SK-N-SH (cell line): ENCODE results near the gene NLN. TPM values are rescaled to one million over a fixed set of nuclear protein-coding genes. Genes with fewer than 3 reads are reported as not detected.
A peak's percentile ranks its signal among the peaks of the same experiment; 100 is the strongest.

Experiments
- CTCF ChIA-PET: fragments of 300-600, 350-600 bp; formaldehyde crosslinking; extraction: SDS; loops from one replicate; lab custom pipeline; 2021; lab: Yijun Ruan, JAX
- POLR2A ChIA-PET: fragments of 350-600 bp; sonication (Branson Sonifier 250); formaldehyde crosslinking; extraction: SDS; loops from one replicate; lab custom pipeline; 2020; ENCODE audit warnings: antibody characterized with exemption, inconsistent platforms; lab: Yijun Ruan, JAX
- DNase-seq: peaks from one replicate; pipeline ENCODE4 v3.0.0; 2012
- H2AFZ ChIP-seq: fragments of 200-600 bp; sonication (generic); 2 replicates; pipeline ENCODE4 v1.8.1; 2016; ENCODE audit warnings: antibody characterized with exemption, mild to moderate bottlenecking, low read depth
- H3F3A ChIP-seq: fragments of 200-600 bp; sonication (generic); replicated peaks from 2 replicates; pipeline ENCODE3; 2016; ENCODE audit warnings: antibody characterized with exemption, mild to moderate bottlenecking; ENCODE audit not compliant: insufficient read depth
- H3K27ac ChIP-seq, 2 experiments: fragments of 200-500 bp in 1 of 2; fragments of 200-600 bp in 1 of 2; sonication (Bioruptor generic) in 1 of 2; sonication (generic), shearing (Covaris generic) in 1 of 2; 2 replicates each; pipeline versions ENCODE4 v1.5.1 to v1.6.1; 2014 to 2016; ENCODE audit warnings: low read depth in 2 of 2, inconsistent platforms in 1 of 2, low read length in 1 of 2, mild to moderate bottlenecking in 1 of 2, mixed read lengths in 1 of 2
- H3K27me3 ChIP-seq: fragments of 200-600 bp; sonication (generic), shearing (Covaris generic); 2 replicates; pipeline ENCODE4 v1.6.1; 2016; ENCODE audit warnings: mixed run types; ENCODE audit not compliant: insufficient read depth
- H3K36me3 ChIP-seq, 2 experiments: fragments of 200-500 bp in 1 of 2; fragments of 200-600 bp in 1 of 2; sonication (Bioruptor generic) in 1 of 2; sonication (generic) in 1 of 2; replicated peaks in 1 of 2; 2 replicates each; pipeline versions ENCODE3 to v1.5.1; 2014 to 2016; ENCODE audit warnings: low read length in 1 of 2, mild to moderate bottlenecking in 1 of 2; ENCODE audit not compliant: insufficient read depth in 2 of 2, control insufficient read depth in 1 of 2
- H3K4me1 ChIP-seq, 2 experiments: fragments of 200-500 bp in 1 of 2; fragments of 200-600 bp in 1 of 2; sonication (Bioruptor generic) in 1 of 2; sonication (generic), shearing (Covaris generic) in 1 of 2; 2 replicates each; pipeline versions ENCODE4 v1.5.1 to v1.6.1; 2014 to 2016; ENCODE audit warnings: low read depth in 1 of 2, low read length in 1 of 2, mixed run types in 1 of 2; ENCODE audit not compliant: insufficient read depth in 2 of 2, control insufficient read depth in 1 of 2
- H3K4me2 ChIP-seq: fragments of 200-600 bp; sonication (generic), shearing (Covaris generic); 2 replicates; pipeline ENCODE4 v1.6.1; 2017; ENCODE audit warnings: mixed run types
- H3K4me3 ChIP-seq, 2 experiments: fragments of 200-500 bp in 1 of 2; fragments of 200-600 bp in 1 of 2; sonication (Bioruptor generic) in 1 of 2; sonication (generic), shearing (Covaris generic) in 1 of 2; 2 replicates each; pipeline versions ENCODE4 v1.5.1 to v1.8.1; 2014 to 2016; ENCODE audit warnings: low read depth in 2 of 2, inconsistent platforms in 1 of 2, low read length in 1 of 2, mild to moderate bottlenecking in 1 of 2, mixed read lengths in 1 of 2, moderate library complexity in 1 of 2
- H3K79me2 ChIP-seq: fragments of 200-600 bp; sonication (generic); 2 replicates; pipeline ENCODE4 v1.8.1; 2017; ENCODE audit warnings: mild to moderate bottlenecking; ENCODE audit not compliant: insufficient read depth
- H3K9ac ChIP-seq: fragments of 200-600 bp; sonication (generic); 2 replicates; pipeline ENCODE4 v1.6.1; 2017; ENCODE audit warnings: mixed run types
- H3K9me2 ChIP-seq: fragments of 200-600 bp; sonication (generic); 2 replicates; pipeline ENCODE4 v1.6.1; 2017; ENCODE audit warnings: mixed run types
- H3K9me3 ChIP-seq: fragments of 200-600 bp; sonication (generic); 2 replicates; pipeline ENCODE4 v1.6.1; 2017; ENCODE audit warnings: mixed run types, mild to moderate bottlenecking, moderate library complexity
- H4K20me1 ChIP-seq: fragments of 200-600 bp; sonication (generic); 2 replicates; pipeline ENCODE4 v1.6.1; 2017; ENCODE audit warnings: mild to moderate bottlenecking, mixed run types; ENCODE audit not compliant: insufficient read depth
- CHD2 ChIP-seq: fragments of 150-350 bp; IDR thresholded peaks from 2 replicates; pipeline ENCODE4 v1.6.1; 2018; ENCODE audit warnings: low read length; ENCODE audit not compliant: partially characterized antibody
- FOSL2 ChIP-seq: IDR thresholded peaks from 2 replicates; pipeline ENCODE4 v1.4.0; 2012; ENCODE audit warnings: low read depth, mild to moderate bottlenecking, moderate library complexity, borderline replicate concordance
- FOXJ3 ChIP-seq: sonication (generic); formaldehyde crosslinking; IDR thresholded peaks from 2 replicates; pipeline ENCODE4 v1.5.1; 2020; ENCODE audit warnings: mild to moderate bottlenecking, missing genetic modification reagents
- FOXM1 ChIP-seq: IDR thresholded peaks from 2 replicates; pipeline ENCODE4 v1.4.0; 2012; ENCODE audit warnings: low read depth, mild to moderate bottlenecking
- GATA2 ChIP-seq: sonication (generic); formaldehyde crosslinking; IDR thresholded peaks from 2 replicates; pipeline ENCODE4 v1.5.0; 2020; ENCODE audit warnings: mild to moderate bottlenecking, missing genetic modification reagents
- IRF3 ChIP-seq: fragments of 150-350 bp; IDR thresholded peaks from 2 replicates; pipeline ENCODE4 v1.6.1; 2016; ENCODE audit warnings: mild to moderate bottlenecking, low read depth, low read length
- MAX ChIP-seq: IDR thresholded peaks from 2 replicates; pipeline ENCODE4 v1.4.0; 2012; ENCODE audit warnings: low read depth
- MXI1 ChIP-seq: IDR thresholded peaks from 2 replicates; pipeline ENCODE4 v1.6.1; 2012; ENCODE audit warnings: mild to moderate bottlenecking, low read depth, low read length, improper control_type of control experiment
- NFIC ChIP-seq: IDR thresholded peaks from 2 replicates; pipeline ENCODE4 v1.4.0; 2012; ENCODE audit warnings: borderline replicate concordance
- NRF1 ChIP-seq: IDR thresholded peaks from 2 replicates; pipeline ENCODE4 v1.6.1; 2012; ENCODE audit warnings: low read depth, mild to moderate bottlenecking, low read length
- PBX3 ChIP-seq: IDR thresholded peaks from 2 replicates; pipeline ENCODE4; 2012
- REST ChIP-seq: IDR thresholded peaks from 2 replicates; pipeline ENCODE4 v1.6.1; 2012; ENCODE audit warnings: mild to moderate bottlenecking, low read depth, low read length, moderate library complexity
- SIN3A ChIP-seq: IDR thresholded peaks from 2 replicates; pipeline ENCODE4 v1.6.1; 2012; ENCODE audit warnings: low read depth, mild to moderate bottlenecking, low read length, moderate library complexity, borderline replicate concordance
- SMC3 ChIP-seq: IDR thresholded peaks from 2 replicates; pipeline ENCODE4 v1.6.1; 2012; ENCODE audit warnings: low read depth, low read length, improper control_type of control experiment
- TAF1 ChIP-seq: IDR thresholded peaks from 2 replicates; pipeline ENCODE4 v1.6.1; 2012; ENCODE audit warnings: low read depth, mild to moderate bottlenecking, low read length, moderate library complexity, borderline replicate concordance
- TCF12 ChIP-seq: IDR thresholded peaks from 2 replicates; pipeline ENCODE4 v1.4.0; 2012
- TEAD4 ChIP-seq: IDR thresholded peaks from 2 replicates; pipeline ENCODE4 v1.4.0; 2012; ENCODE audit warnings: mild to moderate bottlenecking, borderline replicate concordance; ENCODE audit not compliant: insufficient read depth
- WGBS: methylation state at CpG from one replicate; pipeline ENCODE4 v1.1.6; 2017; ENCODE audit warnings: low lambda C conversion rate; 5-methylcytosine and 5-hydroxymethylcytosine counted together
- polyA plus RNA-seq, 3 experiments: library from polyadenylated mRNA; depleted of rRNA; stranded (reverse); fragments of >200 nt; gene quantifications; 2 replicates each; pipeline ENCODE4 v1.2.3, GENCODE V29; 2012

NLN gene
- polyA plus RNA-seq, 1 of the 3 experiments (the other 2 are of a cell fraction), result 17.1 TPM

GRCh38 chr5:65803699-65804391 lies 81.8 kb downstream of the NLN start:
- peaks cover 2 to 22% of the 10 kb centered on the region in 2 experiments for H3K36me3 ChIP-seq
- no peak for TF ChIP-seq FOXM1
- peak; percentile 9; the same call in 1 of the 2 replicates for TF ChIP-seq PBX3
- no peak overlapping the region for H3K4me3 ChIP-seq
- no peak overlapping the region for H3K4me2 ChIP-seq
- H3K27ac ChIP-seq, result no peak overlapping the region
- H2AFZ ChIP-seq, result no peak overlapping the region
- ChIA-PET POLR2A (no interaction called here), CTCF (interaction anchor here (1.3 to 1.4 kb wide), 2 partner anchors 22 to 367 kb away, joined by 3 read pairs; no protein-coding TSS in a partner anchor)
- no peak for DNase-seq
- 89% methylated on average over 5 of the region's 5 CpGs for whole genome bisulfite sequencing
- H3F3A ChIP-seq, result peaks cover 17% of the 10 kb centered on the region
- H3K9me3 ChIP-seq, result no peaks in the 10 kb centered on the region
- H3K9ac ChIP-seq, result no peak overlapping the region
- no peaks in the 10 kb centered on the region for H3K79me2 ChIP-seq
- H4K20me1 ChIP-seq, result no peaks in the 10 kb centered on the region
- no peaks in the 10 kb centered on the region for H3K9me2 ChIP-seq
- H3K27me3 ChIP-seq, result no peaks in the 10 kb centered on the region
- H3K4me1 ChIP-seq, result peaks cover 0 to 3% of the 10 kb centered on the region in 2 experiments; a peak in 2 of 4 replicates

- Histone ChIP-seq H4K20me1 (no peaks in the 10 kb centered on the region), H3K4me1 (peaks cover 4 to 9% of the 10 kb centered on the region in 2 experiments; a peak in 2 of 4 replicates), H3K27ac (no peak overlapping the region), H3K27me3 (no peaks in the 10 kb centered on the region), H3K36me3 (peaks cover 2 to 21% of the 10 kb centered on the region in 2 experiments), H2AFZ (no peak overlapping the region), H3K79me2 (no peaks in the 10 kb centered on the region), H3F3A (peaks cover 23% of the 10 kb centered on the region), H3K9me2 (no peaks in the 10 kb centered on the region), H3K4me3 (no peak overlapping the region), H3K4me2 (no peak overlapping the region), H3K9me3 (no peaks in the 10 kb centered on the region), H3K9ac (no peak overlapping the region)
- POLR2A ChIA-PET, result no interaction called here
- CTCF ChIA-PET, result interaction anchor here (1.4 kb wide), 1 partner anchor 366 kb away, joined by 3 read pairs; no protein-coding TSS in a partner anchor
- no peak for DNase-seq
- TF ChIP-seq CHD2 (no peak), TCF12 (no peak), MXI1 (no peak), MAX (no peak), GATA2 (CRISPR knock-in tag) (no peak), FOXJ3 (no peak), SMC3 (no peak), TEAD4 (no peak), IRF3 (no peak), REST (no peak), TAF1 (no peak), NFIC (no peak), FOSL2 (no peak), SIN3A (no peak), PBX3 (no peak), NRF1 (no peak)
- 94% methylated on average over 2 of the region's 2 CpGs for WGBS
Observed at GRCh38 chr5:65805089-65805488, 83.1 kb downstream of the NLN start.
